ENCODE data around the gene MBOAT2. TPM values are rescaled to one million over a fixed set of nuclear protein-coding genes. Genes with fewer than 3 reads are reported as not detected.

Gene MBOAT2
- total RNA-seq, 3 donors from 2014 or later (not counting 1 experiment from before 2014, with no cell fraction given), result 2.9 to 18.4 (median 4.2) TPM

GRCh38 chr2:8966123-8966908, 37.2 kb downstream of the MBOAT2 start:
- 84% methylated on average over 6 of the region's 9 CpGs for WGBS (ENCODE audit: insufficient coverage)
- no peaks in the 10 kb centered on the region for H3K27me3 ChIP-seq (ENCODE audit: control insufficient read depth, insufficient read depth, low read length)
- Mint-ChIP-seq H3K36me3 (no peaks in the 10 kb centered on the region), H3K9me3 (no peaks in the 10 kb centered on the region), H3K27me3 (ENCODE audit: low read depth in 2 of 2) (peaks cover 13 to 18% of the 10 kb centered on the region in 2 donors), H3K4me3 (no peak overlapping the region), H3K27ac (no peak overlapping the region), H3K4me1 (no peaks in the 10 kb centered on the region)
- TF ChIP-seq CTCF (IDR thresholded peaks at IDR 0.05), result no peak
- no peaks in the 10 kb centered on the region for H3K4me1 ChIP-seq (ENCODE audit: control insufficient read depth, insufficient read depth, low read length)
- intact Hi-C loops (cut with micrococcal nuclease), result no loop called here
- no peak overlapping the region for H3K27ac ChIP-seq (ENCODE audit: low read length)
- H3K36me3 ChIP-seq (ENCODE audit: control insufficient read depth, insufficient read depth, low read length), result no peaks in the 10 kb centered on the region
- no peaks in the 10 kb centered on the region for H3K9me3 ChIP-seq (ENCODE audit: control insufficient read depth, insufficient read depth, low read length)
- H3K4me3 ChIP-seq (ENCODE audit: low read length), result no peak overlapping the region
- no peak for ATAC-seq
- no peak for DNase-seq

- intact Hi-C loops (cut with micrococcal nuclease), result no loop called here
- Mint-ChIP-seq H3K27ac (no peak overlapping the region), H3K4me1 (no peaks in the 10 kb centered on the region), H3K9me3 (no peaks in the 10 kb centered on the region), H3K4me3 (no peak overlapping the region), H3K27me3 (ENCODE audit: low read depth in 2 of 2) (peaks cover 12 to 18% of the 10 kb centered on the region in 2 donors), H3K36me3 (no peaks in the 10 kb centered on the region)
- WGBS (ENCODE audit: insufficient coverage), result 52% methylated on average over 6 of the region's 8 CpGs
- Histone ChIP-seq H3K27me3 (ENCODE audit: control insufficient read depth, insufficient read depth, low read length) (no peaks in the 10 kb centered on the region), H3K4me3 (ENCODE audit: low read length) (no peak overlapping the region), H3K36me3 (ENCODE audit: control insufficient read depth, insufficient read depth, low read length) (no peaks in the 10 kb centered on the region), H3K4me1 (ENCODE audit: control insufficient read depth, insufficient read depth, low read length) (no peaks in the 10 kb centered on the region), H3K9me3 (ENCODE audit: control insufficient read depth, insufficient read depth, low read length) (no peaks in the 10 kb centered on the region), H3K27ac (ENCODE audit: low read length) (no peak overlapping the region)
- TF ChIP-seq CTCF (IDR thresholded peaks at IDR 0.05), result no peak
- DNase-seq, result no peak
- ATAC-seq, result no peak
Measured at GRCh38 chr2:8965216-8965969, 38.1 kb downstream of the MBOAT2 start.

GRCh38 chr2:8962890-8963289, 40.6 kb downstream of the MBOAT2 start:
- Mint-ChIP-seq H3K27me3 (ENCODE audit: low read depth in 2 of 2) (peaks cover 7 to 18% of the 10 kb centered on the region in 2 donors), H3K36me3 (no peaks in the 10 kb centered on the region), H3K27ac (no peak overlapping the region), H3K9me3 (no peaks in the 10 kb centered on the region), H3K4me1 (no peaks in the 10 kb centered on the region), H3K4me3 (no peak overlapping the region)
- H3K36me3 ChIP-seq (ENCODE audit: control insufficient read depth, insufficient read depth, low read length), result no peaks in the 10 kb centered on the region
- no peak for TF ChIP-seq CTCF (IDR thresholded peaks at IDR 0.05)
- H3K4me1 ChIP-seq (ENCODE audit: control insufficient read depth, insufficient read depth, low read length), result no peaks in the 10 kb centered on the region
- DNase-seq, result no peak
- no peak overlapping the region for H3K4me3 ChIP-seq (ENCODE audit: low read length)
- no peak overlapping the region for H3K27ac ChIP-seq (ENCODE audit: low read length)
- intact Hi-C loops (cut with micrococcal nuclease), result no loop called here
- no peak for ATAC-seq
- WGBS (ENCODE audit: insufficient coverage), result 85% methylated on average over 6 of the region's 6 CpGs
- no peaks in the 10 kb centered on the region for H3K9me3 ChIP-seq (ENCODE audit: control insufficient read depth, insufficient read depth, low read length)
- no peaks in the 10 kb centered on the region for H3K27me3 ChIP-seq (ENCODE audit: control insufficient read depth, insufficient read depth, low read length)
